Ascending aorta (tissue), 2 donors: Measurements from ENCODE around the gene NINJ1. TPM values are rescaled to one million over a fixed set of nuclear protein-coding genes. Genes with fewer than 3 reads are reported as not detected.

Source experiments
- DNase-seq, 2 donors: peaks; one replicate each; pipeline ENCODE4 v3.0.0-alpha.2; 2019; ENCODE audit warnings: low spot score in 2 of 2
- H3K27ac ChIP-seq, 2 donors: fragments of 200-600 bp; sonication (generic); one replicate each; pipeline ENCODE4 v1.5.1; 2016 to 2017; ENCODE audit warnings: mild to moderate bottlenecking in 1 of 2
- H3K27me3 ChIP-seq: fragments of 200-600 bp; sonication (generic); one replicate; pipeline ENCODE4 v1.5.1; 2017
- H3K36me3 ChIP-seq, 2 donors: fragments of 200-600 bp; sonication (generic); one replicate each; pipeline ENCODE4 v1.5.1; 2016
- H3K4me1 ChIP-seq, 2 donors: fragments of 200-600 bp; sonication (generic); one replicate each; pipeline ENCODE4 v1.5.1; 2016 to 2017; ENCODE audit warnings: mild to moderate bottlenecking in 1 of 2
- H3K4me3 ChIP-seq, 2 donors: fragments of 200-600 bp; sonication (generic); one replicate each; pipeline ENCODE4 v1.5.1; 2016 to 2017; ENCODE audit warnings: mild to moderate bottlenecking in 1 of 2
- H3K9me3 ChIP-seq, 2 donors: fragments of 200-600 bp; sonication (generic); one replicate each; pipeline ENCODE4 v1.5.1; 2016
- intact Hi-C: fragments of 100-400 bp; cut with DNase I; formaldehyde crosslinking; loops from one replicate; pipeline ENCODE4 v1.15.1; 2023
- total RNA-seq: library from RNA; depleted of rRNA; stranded (reverse); fragments of >200 nt; gene quantifications from one replicate; pipeline ENCODE4 v1.1.0, GENCODE V29; 2016
- TF ChIP-seq, protein P1 (sequence below), 3 experiments: fragments of 200-600 bp in 2 of 3; fragments of 450-650 bp in 1 of 3; sonication (generic) in 2 of 3; IDR thresholded peaks; one replicate each; pipeline ENCODE4 v1.5.1; 2016 to 2019; ENCODE audit warnings: antibody characterized with exemption in 3 of 3, mild to moderate bottlenecking in 1 of 3, moderate library complexity in 1 of 3

The NINJ1 gene
- total RNA-seq, 1 donor from 2014 or later = 156 TPM

DNA sequence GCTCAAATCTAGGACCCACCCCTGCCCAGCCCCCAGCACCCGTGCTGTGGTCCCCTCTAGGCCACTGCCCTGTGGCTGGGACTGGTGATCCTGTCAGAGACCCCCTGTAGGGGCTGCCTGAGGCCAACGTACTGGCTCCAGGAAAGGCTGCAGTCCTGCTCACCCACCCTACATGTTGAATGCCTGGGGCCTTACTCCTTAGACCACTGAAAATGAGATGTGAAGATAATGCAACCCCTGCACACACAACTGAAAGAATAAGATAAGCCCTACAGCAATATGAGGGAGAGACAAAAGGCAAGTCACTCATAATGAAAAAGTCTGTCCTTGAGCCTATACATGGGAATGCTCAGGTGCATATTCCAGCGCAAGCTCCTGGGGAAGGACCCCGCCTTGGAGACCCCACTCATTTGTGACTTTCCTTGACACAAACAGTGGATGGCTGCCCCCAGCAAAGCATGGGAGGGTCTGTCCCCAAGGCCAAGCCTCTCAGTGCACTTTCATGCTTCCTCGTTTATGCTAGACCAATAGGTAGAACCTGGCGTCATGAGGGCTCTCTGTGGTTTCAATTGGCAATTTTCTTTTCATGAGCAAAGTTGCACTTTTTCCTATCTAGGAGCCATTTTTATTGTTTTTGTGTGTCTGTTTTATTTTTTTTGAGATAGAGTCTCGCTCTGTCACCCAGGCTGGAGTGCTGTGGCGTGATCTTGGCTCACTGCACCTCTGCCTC lies 37.4 kb upstream of the NINJ1 start:
- DNase-seq = no peak
- Histone ChIP-seq H3K9me3 (no peaks in the 10 kb centered on the region), H3K4me3 (no peak overlapping the region), H3K4me1 (no peaks in the 10 kb centered on the region), H3K27me3 (no peaks in the 10 kb centered on the region), H3K27ac (no peak overlapping the region), H3K36me3 (no peaks in the 10 kb centered on the region)
- intact Hi-C loops = no loop called here
- TF ChIP-seq, protein P1, sequence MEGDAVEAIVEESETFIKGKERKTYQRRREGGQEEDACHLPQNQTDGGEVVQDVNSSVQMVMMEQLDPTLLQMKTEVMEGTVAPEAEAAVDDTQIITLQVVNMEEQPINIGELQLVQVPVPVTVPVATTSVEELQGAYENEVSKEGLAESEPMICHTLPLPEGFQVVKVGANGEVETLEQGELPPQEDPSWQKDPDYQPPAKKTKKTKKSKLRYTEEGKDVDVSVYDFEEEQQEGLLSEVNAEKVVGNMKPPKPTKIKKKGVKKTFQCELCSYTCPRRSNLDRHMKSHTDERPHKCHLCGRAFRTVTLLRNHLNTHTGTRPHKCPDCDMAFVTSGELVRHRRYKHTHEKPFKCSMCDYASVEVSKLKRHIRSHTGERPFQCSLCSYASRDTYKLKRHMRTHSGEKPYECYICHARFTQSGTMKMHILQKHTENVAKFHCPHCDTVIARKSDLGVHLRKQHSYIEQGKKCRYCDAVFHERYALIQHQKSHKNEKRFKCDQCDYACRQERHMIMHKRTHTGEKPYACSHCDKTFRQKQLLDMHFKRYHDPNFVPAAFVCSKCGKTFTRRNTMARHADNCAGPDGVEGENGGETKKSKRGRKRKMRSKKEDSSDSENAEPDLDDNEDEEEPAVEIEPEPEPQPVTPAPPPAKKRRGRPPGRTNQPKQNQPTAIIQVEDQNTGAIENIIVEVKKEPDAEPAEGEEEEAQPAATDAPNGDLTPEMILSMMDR (IDR thresholded peaks at IDR 0.05) = no peak

DNA sequence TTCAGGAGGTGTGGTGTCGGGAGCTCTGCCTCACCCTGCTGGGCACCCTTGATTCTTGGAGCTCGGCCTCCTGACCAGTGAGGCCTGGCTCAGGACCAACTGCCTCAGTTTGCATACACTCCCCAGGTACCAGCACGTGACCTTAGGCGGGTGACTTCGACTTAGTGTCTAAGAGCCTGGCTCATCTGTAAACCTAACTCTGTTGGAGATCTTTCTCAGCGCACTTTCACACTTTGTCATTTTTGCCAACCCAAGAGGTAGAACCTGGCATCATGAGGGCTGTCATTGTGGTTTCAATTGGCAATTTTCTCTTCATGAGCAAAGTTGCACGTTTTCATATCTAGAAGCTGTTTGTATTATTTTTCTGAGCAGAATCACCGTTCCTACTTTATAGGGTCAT lies 36.5 kb upstream of the NINJ1 start:
- Histone ChIP-seq H3K36me3 (no peaks in the 10 kb centered on the region), H3K9me3 (no peaks in the 10 kb centered on the region), H3K4me3 (no peak overlapping the region), H3K4me1 (no peaks in the 10 kb centered on the region), H3K27ac (no peak overlapping the region), H3K27me3 (no peaks in the 10 kb centered on the region)
- no peak for DNase-seq
- TF ChIP-seq, protein P1 (IDR thresholded peaks at IDR 0.05) = no peak
- intact Hi-C loops = no loop called here

DNA sequence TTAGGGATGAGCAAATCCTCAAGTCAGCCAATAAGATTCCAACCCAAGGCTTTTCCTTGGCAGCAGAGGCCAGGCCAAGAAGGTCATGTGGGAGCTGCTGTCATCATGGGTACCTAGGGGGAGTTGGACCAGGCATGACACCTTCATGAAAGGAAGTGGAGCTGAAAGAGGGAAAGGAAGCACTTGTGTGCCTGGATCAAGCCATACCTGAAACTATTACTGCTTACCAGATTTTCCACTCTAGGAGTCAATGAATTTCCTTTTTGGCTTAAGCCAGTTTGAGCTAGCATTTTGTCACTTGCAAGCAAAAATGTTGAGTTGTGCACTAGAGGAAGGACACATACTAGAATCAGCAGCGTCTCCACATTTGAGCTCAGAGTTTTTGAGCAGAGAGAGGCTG lies 35.4 kb upstream of the NINJ1 start:
- no peak overlapping the region for H3K27ac ChIP-seq
- intact Hi-C loops = loop anchor here (10.0 kb wide), 1 partner anchor 285 kb away; the partner anchor contains the start of genes FAM120A and FAM120AOS
- no peak for DNase-seq
- H3K4me1 ChIP-seq = no peaks in the 10 kb centered on the region
- H3K9me3 ChIP-seq = no peaks in the 10 kb centered on the region
- no peak overlapping the region for H3K4me3 ChIP-seq
- no peaks in the 10 kb centered on the region for H3K27me3 ChIP-seq
- no peaks in the 10 kb centered on the region for H3K36me3 ChIP-seq
- TF ChIP-seq, protein P1 (IDR thresholded peaks at IDR 0.05) = no peak

DNA sequence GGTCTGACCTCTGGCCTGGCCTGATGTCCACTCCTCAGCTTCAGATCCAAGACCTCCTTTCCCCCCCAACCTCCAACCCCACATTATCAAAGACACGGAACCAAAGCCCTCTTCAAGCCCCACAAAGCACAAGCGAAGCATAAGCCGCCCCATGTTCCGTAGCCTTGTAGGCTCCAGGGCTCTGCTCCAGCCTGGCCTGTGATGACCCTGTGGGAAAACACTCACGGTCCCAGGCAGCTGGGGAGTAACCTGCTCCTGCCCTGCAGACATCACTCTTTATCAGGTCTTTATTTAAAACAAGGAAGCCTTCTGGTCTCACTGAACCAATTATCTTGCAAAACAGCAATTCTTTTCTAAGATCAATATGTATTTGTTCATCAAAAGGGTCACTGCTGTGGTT lies 34.5 kb upstream of the NINJ1 start:
- Histone ChIP-seq H3K27ac (no peak overlapping the region), H3K4me1 (no peaks in the 10 kb centered on the region), H3K27me3 (no peaks in the 10 kb centered on the region), H3K9me3 (no peaks in the 10 kb centered on the region), H3K36me3 (no peaks in the 10 kb centered on the region), H3K4me3 (no peak overlapping the region)
- TF ChIP-seq, protein P1 (IDR thresholded peaks at IDR 0.05) = no peak
- DNase-seq = no peak
- intact Hi-C loops = loop anchor here (10.0 kb wide), 1 partner anchor 286 kb away; the partner anchor contains the start of genes FAM120A and FAM120AOS

DNA sequence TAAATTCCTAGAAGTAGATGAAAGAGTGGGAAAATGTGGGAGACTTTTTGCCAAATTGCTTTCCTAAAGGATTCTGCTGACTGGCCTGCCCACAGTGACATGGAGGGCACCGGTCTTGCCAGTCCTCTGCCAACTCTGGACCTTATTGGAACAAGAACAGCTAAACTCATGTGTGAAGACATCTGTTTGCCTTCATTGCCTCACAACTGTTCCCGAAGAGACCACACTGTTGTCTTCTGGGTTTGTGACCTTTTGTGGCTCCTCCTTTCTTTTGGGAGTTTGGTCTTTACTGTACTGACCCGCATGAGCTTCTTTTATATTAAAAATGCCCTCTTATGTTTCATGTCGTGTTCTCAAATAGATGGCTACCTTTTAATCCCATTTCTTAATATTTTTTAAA lies 33.8 kb upstream of the NINJ1 start:
- Histone ChIP-seq H3K36me3 (no peaks in the 10 kb centered on the region), H3K4me3 (no peak overlapping the region), H3K27ac (no peak overlapping the region), H3K27me3 (no peaks in the 10 kb centered on the region), H3K4me1 (no peaks in the 10 kb centered on the region), H3K9me3 (no peaks in the 10 kb centered on the region)
- intact Hi-C loops = loop anchor here (10.0 kb wide), 1 partner anchor 287 kb away; the partner anchor contains the start of genes FAM120A and FAM120AOS
- TF ChIP-seq, protein P1 (IDR thresholded peaks at IDR 0.05) = no peak
- DNase-seq = no peak
